Activated CD8-positive, alpha-beta memory T cell treated with anti-CD3 and anti-CD28 coated beads for 48 hours (primary cell): Measurements from ENCODE around the gene RNH1.
A peak's percentile ranks its signal among the peaks of the same experiment; 100 is the strongest.

Experiments
- DNase-seq, 3 experiments: peaks; one replicate each; pipeline ENCODE4 v3.0.0-alpha.2; 2020; ENCODE audit warnings: low read depth in 2 of 3, low spot score in 2 of 3

Gene RNH1

DNA sequence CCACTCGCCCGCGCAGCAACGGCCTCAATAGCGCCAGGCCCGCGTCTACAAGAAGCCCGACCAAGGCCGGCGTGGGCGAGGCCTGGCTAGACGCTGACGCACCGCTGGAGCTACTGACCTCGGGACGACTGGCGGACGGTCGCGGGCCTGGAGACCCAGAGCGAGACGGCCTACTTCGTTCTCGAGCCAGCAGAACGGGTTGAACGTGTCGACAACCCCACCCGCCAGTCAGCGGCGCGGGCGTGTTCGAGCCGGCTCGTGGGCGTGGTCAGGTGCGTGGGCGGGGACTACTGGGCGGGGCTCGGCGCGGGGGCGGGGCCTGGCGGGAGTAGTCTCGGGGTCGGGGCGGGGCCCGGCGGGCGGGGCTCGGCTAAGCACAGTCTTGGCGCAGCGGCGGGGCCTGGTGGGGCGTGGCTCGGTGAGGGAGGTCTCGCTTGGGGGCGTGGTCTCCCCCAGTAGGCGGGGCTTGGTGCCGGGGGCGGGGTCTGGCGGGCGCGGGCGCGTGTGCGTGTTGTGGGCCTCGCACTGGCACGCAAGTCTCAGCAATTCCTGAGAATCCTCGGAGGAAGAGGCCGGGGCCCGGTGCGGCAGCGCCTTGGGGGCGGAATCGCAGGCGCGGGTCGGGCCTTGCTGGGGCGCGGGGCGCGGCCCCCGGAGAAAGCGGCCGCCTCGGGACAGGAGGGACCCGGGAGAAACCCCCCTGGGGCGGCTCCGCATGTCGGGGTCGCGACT lies at the start of gene RNH1:
TSS of gene RNH1 (minus strand) at position 248 of the 732 bp plus-strand sequence. CDS start 5,080 bp downstream, outside the sequence.
- peak; percentile 98 to 100 (median 100) for DNase-seq

- no peak for DNase-seq
These were observed 49.0 kb upstream of the RNH1 start for GRCh38 chr11:555780-556661.

- no peak for DNase-seq
These were observed 48.3 kb upstream of the RNH1 start for GRCh38 chr11:555227-555779.

- DNase-seq = no peak
These were observed 47.6 kb upstream of the RNH1 start for GRCh38 chr11:554428-555226.

- no peak for DNase-seq
These were observed 46.9 kb upstream of the RNH1 start for GRCh38 chr11:553988-554340.

- no peak for DNase-seq
These were observed 46.3 kb upstream of the RNH1 start for GRCh38 chr11:553083-553987.

DNA sequence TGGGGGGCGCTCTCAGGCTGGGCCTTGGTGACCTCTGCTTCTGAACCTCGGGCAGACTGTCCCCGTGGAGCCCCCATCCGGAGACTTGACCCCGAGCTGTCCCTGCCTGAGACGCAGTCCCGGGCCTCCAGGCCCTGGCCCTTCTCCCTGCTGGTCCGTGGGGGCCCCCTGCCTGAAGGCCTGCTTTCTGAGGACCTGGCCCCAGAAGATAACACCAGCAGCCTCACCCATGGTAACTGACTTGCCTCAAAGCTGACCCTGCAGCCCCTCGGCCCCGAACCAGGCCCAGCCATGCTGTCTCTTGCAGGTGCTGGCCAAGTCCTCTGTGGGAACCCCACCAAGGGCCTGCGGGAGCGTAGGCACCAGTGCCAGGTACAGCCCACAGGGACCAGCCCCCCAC lies 44.6 kb upstream of the RNH1 start:
- DNase-seq = no peak

DNA sequence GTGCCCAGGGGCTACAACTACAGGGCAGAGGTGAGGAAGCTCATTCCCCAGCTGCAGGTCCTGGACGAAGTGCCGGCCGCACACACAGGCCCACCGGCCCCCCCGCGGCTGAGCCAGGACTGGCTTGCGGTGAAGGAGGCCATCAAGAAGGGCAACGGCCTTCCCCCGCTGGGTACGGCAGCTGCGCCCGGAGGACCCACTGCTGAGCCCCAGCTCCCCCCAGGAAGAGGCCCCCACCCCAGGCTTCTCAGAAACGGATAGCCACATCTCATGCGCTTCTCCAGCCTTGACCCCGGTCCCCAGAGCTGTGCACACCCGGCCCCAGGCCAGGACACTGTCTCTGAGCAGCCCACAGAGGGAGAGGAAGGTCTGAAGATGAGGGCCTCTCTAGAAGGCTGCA lies 44.1 kb upstream of the RNH1 start:
- DNase-seq = no peak

- DNase-seq = no peak
These were observed 43.7 kb upstream of the RNH1 start for GRCh38 chr11:550746-551085.

- no peak for DNase-seq
These were observed 43.1 kb upstream of the RNH1 start for GRCh38 chr11:550021-550745.

- DNase-seq = no peak
These were observed 41.9 kb upstream of the RNH1 start for GRCh38 chr11:548700-549603.

DNA sequence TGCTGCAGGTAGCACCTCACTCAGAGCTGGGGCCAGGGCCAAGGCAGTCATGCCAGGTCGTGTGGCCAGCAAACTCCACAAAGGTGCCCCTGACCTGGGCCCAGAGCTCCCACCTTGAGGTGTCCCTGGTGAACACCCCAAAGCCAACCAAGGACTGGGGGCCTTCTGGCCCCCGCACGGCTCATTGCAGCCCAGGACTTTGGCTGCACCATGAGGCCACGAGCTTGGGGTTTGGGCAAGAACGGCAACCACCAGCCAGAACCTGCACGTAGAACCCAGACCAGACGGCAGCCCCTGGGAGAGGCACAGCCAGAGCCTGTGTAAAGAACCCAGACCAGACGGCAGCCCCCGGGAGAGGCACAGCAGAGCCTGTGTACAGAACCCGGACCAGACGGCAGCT lies 38.1 kb upstream of the RNH1 start:
- DNase-seq = no peak

- no peak for DNase-seq
These were observed 37.8 kb upstream of the RNH1 start for GRCh38 chr11:544817-545166.

DNA sequence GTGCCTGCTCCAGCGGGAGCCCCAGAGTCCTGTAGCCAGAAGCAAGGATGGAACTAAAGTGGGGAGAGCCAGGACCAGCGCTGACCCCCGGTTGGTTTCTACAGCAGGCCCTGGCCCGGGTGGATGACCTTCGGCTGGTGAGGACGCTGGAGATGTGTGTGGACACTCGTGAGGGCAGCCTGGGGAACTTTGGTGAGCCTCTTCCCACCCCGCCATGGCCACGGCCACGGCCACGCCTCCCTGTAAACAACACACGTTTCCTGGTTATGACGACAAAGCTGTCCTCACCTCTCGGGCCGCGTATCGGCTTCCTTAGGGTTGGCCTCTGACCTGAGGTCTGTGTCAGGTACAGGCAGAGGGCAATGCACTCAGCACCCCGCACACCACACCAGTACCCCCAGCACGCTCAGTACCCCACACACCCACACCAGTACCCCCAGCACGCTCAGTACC lies 34.4 kb upstream of the RNH1 start:
- DNase-seq = no peak

DNA sequence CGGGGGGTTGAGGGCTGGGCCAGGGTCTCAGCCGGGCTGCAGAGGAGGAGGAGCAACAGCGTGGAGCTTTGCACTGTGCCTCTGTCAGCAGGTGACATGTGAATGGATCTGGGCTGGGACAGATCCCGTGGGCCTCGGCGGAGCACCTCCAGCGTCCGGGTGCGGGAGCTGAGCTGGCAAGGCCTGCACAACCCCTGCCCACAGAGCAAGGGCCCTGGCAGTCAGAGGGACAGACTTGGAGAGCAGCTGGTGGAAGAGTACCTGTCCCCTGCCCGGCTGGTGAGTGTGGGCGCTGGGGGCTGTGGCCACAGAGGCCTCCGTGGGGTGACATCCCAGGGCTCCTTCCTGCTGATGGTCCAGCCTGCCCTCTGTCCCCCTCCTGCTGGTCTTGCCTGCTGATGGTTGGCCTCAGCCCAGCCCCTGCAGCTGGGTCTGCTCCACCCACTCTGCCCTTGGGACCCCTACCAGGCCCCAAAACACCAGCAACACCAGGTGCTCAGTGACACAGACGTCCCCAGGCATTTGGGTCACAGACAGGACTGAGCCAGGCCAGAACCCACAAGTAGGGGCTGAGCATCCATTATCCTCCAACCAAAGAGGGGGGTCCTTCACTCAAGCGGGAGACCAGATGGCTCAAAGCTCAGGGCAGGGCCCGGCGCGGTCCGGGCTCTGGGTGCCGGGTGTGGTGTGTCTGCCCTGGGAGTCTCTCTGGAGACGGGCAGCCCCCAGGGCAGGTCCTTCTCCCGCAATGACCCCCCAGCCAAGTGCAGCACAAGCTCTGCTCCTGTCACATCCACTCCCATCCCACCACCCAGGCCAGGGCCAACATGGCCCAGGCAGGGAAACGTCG lies 33.8 kb upstream of the RNH1 start:
- no peak for DNase-seq

- no peak for DNase-seq
These were observed 33.0 kb upstream of the RNH1 start for GRCh38 chr11:539971-540481.

DNA sequence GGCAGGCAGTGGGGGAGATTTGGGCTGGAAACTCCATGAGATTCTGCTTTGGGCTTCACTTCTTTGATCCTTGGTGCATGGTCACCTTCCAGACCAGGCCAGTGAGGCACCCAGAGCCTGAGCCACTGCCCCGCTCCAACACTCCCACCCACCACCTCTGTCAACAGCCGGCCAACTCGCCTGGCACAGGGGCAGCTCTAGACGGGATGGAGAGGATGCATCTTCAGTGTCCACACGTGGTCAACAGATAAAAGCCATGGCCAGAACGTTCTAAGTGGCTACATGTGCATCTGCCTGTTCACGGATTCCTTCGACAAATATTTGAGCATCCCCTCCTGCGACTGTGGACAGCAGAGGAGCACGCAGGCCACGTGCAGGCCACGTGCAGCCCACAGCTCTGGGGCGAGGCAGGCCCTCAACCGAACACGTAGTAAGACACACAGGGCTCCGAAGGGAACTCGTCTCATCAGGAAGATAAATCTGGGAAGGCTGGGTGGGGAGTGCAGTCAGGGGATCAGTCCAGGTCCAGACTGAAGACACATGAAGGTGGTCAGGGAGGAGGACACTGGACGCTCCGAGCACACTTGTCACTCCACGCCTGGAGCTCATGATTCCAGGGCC lies 31.5 kb upstream of the RNH1 start:
- no peak for DNase-seq
